CD4-positive, alpha-beta T cell treated with Interleukin-4 for 1 hour (primary cell): ENCODE measurements around the gene PGAM2.
"Not testable (repeated sequence)": the region's sequence is repeated elsewhere in the genome, so short reads cannot be mapped to it uniquely, and the experiment has no call there.

Source experiments
- DNase-seq, 2 donors: peaks; one replicate each; pipeline ENCODE4 v3.0.0-alpha.2; 2020 to 2022

Gene PGAM2

GRCh38 chr7:44018857-44019807 is 46.2 kb downstream of the PGAM2 start:
- peak; percentile 98 to 100 for DNase-seq

- not testable (repeated sequence) for DNase-seq
Observed at GRCh38 chr7:44015090-44015489, 50.3 kb downstream of the PGAM2 start.
